Transverse colon (tissue), 4 donors: ENCODE data around the gene FILIP1L.

Experiments
- CTCF ChIP-seq, 5 experiments: fragments of 200-600 bp in 3 of 5; fragments of 450-650 bp in 2 of 5; sonication (generic) in 3 of 5; IDR thresholded peaks; 1 replicate in 2 of 5; 2 replicates in 3 of 5; pipeline ENCODE4 v1.5.1; 2016 to 2017; ENCODE audit warnings: antibody characterized with exemption in 5 of 5, inconsistent platforms in 3 of 5, mild to moderate bottlenecking in 2 of 5, moderate library complexity in 1 of 5
- EP300 ChIP-seq: sonication (generic); formaldehyde crosslinking; IDR thresholded peaks from one replicate; pipeline ENCODE4 v1.6.1; 2017; ENCODE audit warnings: antibody characterized with exemption, low read depth
- POLR2A ChIP-seq: fragments of 450-650 bp; IDR thresholded peaks from one replicate; pipeline ENCODE4 v1.6.1; 2016; ENCODE audit warnings: antibody characterized with exemption, mild to moderate bottlenecking, moderate library complexity
- POLR2AphosphoS5 ChIP-seq, 3 donors: sonication (generic); formaldehyde crosslinking; IDR thresholded peaks; one replicate each; pipeline ENCODE4 v1.6.1; 2016; ENCODE audit warnings: antibody characterized with exemption in 3 of 3

GRCh38 chr3:100125161-100125938 is 11.0 kb upstream of the FILIP1L start:
- no peak for TF ChIP-seq CTCF (IDR thresholded peaks at IDR 0.05)
- no peak for TF ChIP-seq POLR2A
- TF ChIP-seq POLR2AphosphoS5 (IDR thresholded peaks at IDR 0.05): no peak
- TF ChIP-seq EP300: no peak
